GM18870 (cell line): ENCODE measurements around the gene HFM1.

ENCODE experiments used
- ATAC-seq: cut with Tn5 transposase; IDR thresholded peaks from one replicate; pipeline ENCODE4 v1.9.1; 2021; ENCODE audit warnings: moderate library complexity; ENCODE audit not compliant: unreplicated experiment

The HFM1 gene

DNA sequence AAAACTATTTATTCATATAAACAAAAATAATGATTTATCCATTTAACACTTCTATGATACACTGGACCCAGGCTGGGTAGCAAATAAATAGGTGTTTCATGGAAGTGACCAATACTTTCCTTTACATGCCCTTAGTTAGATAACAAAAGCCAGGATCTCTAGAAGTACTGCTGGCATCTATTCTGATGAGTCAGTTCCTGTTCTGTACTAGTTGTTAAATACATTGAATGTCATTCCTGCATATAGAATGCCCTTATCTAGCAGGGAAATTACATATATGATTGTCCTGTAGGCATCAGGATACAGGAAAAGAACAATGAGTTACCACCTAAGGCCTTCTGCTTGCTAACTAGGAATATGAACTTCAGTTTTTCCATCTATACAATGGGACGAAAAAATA, 130.8 kb downstream of the HFM1 start:
- ATAC-seq, result no peak

DNA sequence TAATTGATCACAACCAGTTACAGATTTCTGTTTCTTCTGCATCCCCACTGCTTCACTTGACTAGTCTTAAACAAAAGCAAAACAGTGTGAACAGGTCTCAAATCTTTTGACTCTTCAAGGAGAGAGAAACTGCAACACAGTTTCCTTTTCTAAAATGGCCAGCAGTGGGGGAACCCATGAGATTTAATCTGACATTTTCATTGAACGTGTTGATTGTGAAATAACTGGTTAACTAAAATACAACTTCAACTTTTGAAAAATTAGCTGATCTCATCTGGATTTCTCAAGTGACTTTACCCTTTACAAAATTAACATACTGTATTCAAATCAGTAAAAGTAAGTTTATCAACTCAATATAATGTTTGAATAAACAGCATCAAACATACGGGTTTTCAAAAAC, 143.0 kb downstream of the HFM1 start:
- ATAC-seq, result no peak

DNA sequence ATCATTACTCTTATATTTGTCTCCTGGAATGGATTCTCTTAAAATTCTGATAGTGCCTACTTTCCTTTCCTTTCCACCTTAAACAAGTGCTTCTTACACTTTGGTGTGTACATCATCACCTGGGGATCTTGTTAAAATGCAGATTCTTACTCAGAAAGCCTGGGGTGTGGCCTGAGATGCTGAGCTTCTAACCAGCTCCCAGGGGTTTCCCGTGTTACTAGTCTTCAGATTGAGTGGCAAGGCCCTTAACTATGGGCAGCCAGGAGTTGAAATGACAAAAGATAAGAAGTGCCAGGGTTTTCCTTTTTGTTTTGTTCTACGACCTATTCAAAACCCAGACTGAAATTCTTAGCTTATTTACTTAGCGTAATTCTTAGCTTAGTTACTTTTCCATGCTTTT, 159.2 kb downstream of the HFM1 start:
- ATAC-seq, result no peak

DNA sequence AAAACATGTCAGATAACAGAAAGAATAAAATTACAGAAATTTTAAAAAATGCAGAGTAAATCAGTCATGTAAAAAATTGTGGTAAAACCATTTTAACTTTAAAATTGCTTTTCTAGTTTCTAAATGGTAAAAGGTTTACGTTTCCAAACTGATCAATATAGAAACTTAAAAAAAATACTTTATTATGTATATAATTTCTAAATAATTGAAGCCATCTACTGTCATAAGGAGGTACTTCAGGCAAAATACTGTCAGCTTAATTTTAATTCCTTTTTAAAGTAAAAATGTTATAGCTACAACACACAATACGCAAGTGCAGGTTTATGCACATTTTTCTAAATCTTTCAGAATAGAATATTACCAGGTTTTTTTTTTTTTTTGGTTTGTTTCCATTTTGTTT, 159.9 kb downstream of the HFM1 start:
- ATAC-seq, result no peak

DNA sequence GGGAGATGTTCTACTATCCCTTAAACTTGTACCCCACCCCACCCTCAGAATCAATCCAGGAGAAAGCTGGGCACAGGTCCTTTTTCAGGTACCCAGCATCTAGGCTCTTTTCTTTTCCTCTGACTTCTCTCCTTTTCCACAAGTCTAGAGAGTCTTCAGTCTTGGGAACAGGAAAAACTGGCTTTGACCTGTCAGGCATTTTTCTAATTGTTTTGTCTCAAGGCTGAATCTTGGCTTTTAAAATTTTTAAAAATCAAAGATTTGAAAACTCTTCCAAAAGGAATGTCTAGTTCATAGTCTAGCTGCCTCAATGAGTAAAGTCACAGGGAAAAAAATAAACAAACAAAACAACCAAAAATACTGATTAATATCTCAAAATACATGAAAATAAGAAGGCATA, 161.5 kb downstream of the HFM1 start:
- ATAC-seq, result no peak

DNA sequence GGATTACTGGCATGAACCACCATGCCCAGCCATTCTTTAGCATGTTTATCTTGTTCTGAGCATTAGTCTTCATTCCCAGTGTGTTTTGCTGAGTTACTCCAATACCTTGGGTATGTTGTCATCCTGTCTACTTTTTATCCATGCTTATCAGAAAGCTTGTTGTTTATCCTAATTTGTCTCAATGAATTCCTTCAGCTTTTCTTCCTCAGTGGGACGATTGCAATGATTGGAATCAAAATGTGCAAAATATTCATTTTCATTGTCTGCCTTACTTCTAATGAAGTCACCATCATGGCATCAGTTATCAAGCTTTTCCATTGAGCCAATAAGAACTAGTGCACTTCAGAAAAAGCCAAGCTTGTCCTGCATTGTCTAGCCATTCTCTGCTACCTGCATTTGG, 170.5 kb downstream of the HFM1 start:
- no peak for ATAC-seq

DNA sequence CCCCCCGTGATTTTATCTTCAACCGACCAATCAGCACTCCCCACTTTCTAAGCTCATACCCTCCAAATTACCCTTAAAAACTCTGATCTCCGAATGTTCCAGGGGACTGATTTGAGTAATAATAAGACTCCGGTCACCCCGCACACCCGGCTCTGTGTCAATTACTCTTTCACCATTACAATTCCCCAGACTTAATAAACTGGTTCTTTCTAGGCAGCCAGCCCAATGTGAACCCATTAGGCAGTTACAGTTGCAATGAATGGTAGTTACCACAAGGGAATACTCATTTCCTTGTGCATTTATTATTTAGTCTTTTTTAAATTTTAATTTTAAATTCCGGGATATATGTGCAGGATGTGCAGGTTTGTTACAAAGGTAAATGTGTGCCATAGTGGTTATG, 177.9 kb downstream of the HFM1 start:
- ATAC-seq, result no peak

- no peak for ATAC-seq
Observed at GRCh38 chr1:91224878-91225277, 179.8 kb downstream of the HFM1 start.

DNA sequence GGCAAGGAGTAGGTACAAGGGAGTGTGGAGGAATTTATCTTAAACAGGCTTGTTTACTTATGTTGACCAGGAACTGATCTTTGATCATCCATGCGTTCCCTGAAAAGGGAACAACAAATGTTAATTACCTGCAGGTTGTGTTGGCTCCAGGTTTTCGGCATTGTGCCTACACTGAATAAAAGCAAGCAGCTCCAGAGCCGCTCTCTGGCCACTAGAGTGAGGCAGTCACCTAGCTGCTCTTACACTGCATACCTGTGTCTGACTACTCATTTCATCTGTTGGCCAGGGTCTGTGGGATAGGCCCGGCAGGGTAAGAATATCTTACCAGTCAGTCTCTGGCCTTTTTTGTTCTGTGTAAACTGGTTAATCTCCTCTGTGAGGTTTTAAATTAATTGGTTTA, 183.6 kb downstream of the HFM1 start:
- no peak for ATAC-seq

- no peak for ATAC-seq
Observed at GRCh38 chr1:91217911-91218310, 186.7 kb downstream of the HFM1 start.
